Measurements from ENCODE around the gene NUP85. TPM values are rescaled to one million over a fixed set of nuclear protein-coding genes. Genes with fewer than 3 reads are reported as not detected.

The NUP85 gene
- total RNA-seq, 2 experiments from 2014 or later, result 135 TPM

- POLR2A ChIA-PET, result interaction anchor here (0.6 to 4.1 kb wide), 25 partner anchors 10 to 516 kb away, joined by 3 to 112 read pairs (median 5); partner anchors contain the start of genes FDXR, GRB2, MIF4GD and MRPL58
- no peaks in the 10 kb centered on the region for H3K27me3 Mint-ChIP-seq (ENCODE audit: low read depth)
- H3K27ac Mint-ChIP-seq, result peak overlapping the region; percentile 99
- CTCF ChIA-PET, result interaction anchor here (1.1 to 4.4 kb wide), 14 partner anchors 8 to 256 kb away, joined by 3 to 98 read pairs (median 7); partner anchors contain the start of genes MIF4GD, NUP85, SLC25A19 and TSEN54
- H3K9me3 Mint-ChIP-seq (ENCODE audit: insufficient read depth), result no peaks in the 10 kb centered on the region
- DNase-seq, result no peak
- peaks cover 31% of the 10 kb centered on the region for H3K36me3 Mint-ChIP-seq (ENCODE audit: low read depth)
- peaks cover 42% of the 10 kb centered on the region for H3K4me1 Mint-ChIP-seq (ENCODE audit: low read depth)
- H3K4me3 Mint-ChIP-seq, result peak overlapping the region; percentile 95
- peak; percentile 37 for ATAC-seq
Observed at GRCh38 chr17:75260641-75261335, 55.3 kb downstream of the NUP85 start.

- Mint-ChIP-seq H3K27me3 (ENCODE audit: low read depth) (no peaks in the 10 kb centered on the region), H3K9me3 (ENCODE audit: insufficient read depth) (no peaks in the 10 kb centered on the region), H3K4me1 (ENCODE audit: low read depth) (peaks cover 38% of the 10 kb centered on the region), H3K4me3 (peak within 1 kb of the TSS; percentile 95), H3K36me3 (ENCODE audit: low read depth) (peaks cover 37% of the 10 kb centered on the region), H3K27ac (peak within 1 kb of the TSS; percentile 99)
- CTCF ChIA-PET, result interaction anchor here (0.9 to 4.4 kb wide), 19 partner anchors 7 to 492 kb away, joined by 3 to 98 read pairs (median 6); partner anchors contain the start of genes GRB2, MIF4GD, NUP85 and SLC25A19
- POLR2A ChIA-PET, result interaction anchor here (0.7 to 4.1 kb wide), 27 partner anchors 10 to 515 kb away, joined by 3 to 112 read pairs (median 4); partner anchors contain the start of genes FDXR, GRB2, JPT1 and MIF4GD
- DNase-seq (peak; percentile 97), ATAC-seq (peak; percentile 94)
Observed at GRCh38 chr17:75261336-75262111, 56.0 kb downstream of the NUP85 start, which contains the start of the genes GGA3 and MRPS7. TSS of gene GGA3 (minus strand) at chr17:75261606. CDS start at chr17:75261587, 19 bp downstream. TSS of gene MRPS7 (plus strand) at chr17:75261879. CDS start at chr17:75261901, 22 bp downstream.

- Mint-ChIP-seq H3K27ac (peak overlapping the region; percentile 99), H3K27me3 (ENCODE audit: low read depth) (no peaks in the 10 kb centered on the region), H3K9me3 (ENCODE audit: insufficient read depth) (no peaks in the 10 kb centered on the region), H3K36me3 (ENCODE audit: low read depth) (peaks cover 42% of the 10 kb centered on the region), H3K4me1 (ENCODE audit: low read depth) (peaks cover 38% of the 10 kb centered on the region), H3K4me3 (peak overlapping the region; percentile 95)
- no peak for ATAC-seq
- DNase-seq, result no peak
- CTCF ChIA-PET, result interaction anchor here (0.6 to 4.4 kb wide), 17 partner anchors 10 to 491 kb away, joined by 3 to 98 read pairs (median 4); partner anchors contain the start of genes GRB2, MIF4GD, NUP85 and SLC25A19
- POLR2A ChIA-PET, result interaction anchor here (0.7 to 4.1 kb wide), 20 partner anchors 9 to 389 kb away, joined by 3 to 112 read pairs (median 5); partner anchors contain the start of genes FDXR, GRB2, JPT1 and MIF4GD
Observed at GRCh38 chr17:75262112-75262606, 56.7 kb downstream of the NUP85 start.

GRCh38 chr17:75263055-75263454 lies 57.6 kb downstream of the NUP85 start:
- Mint-ChIP-seq H3K4me1 (ENCODE audit: low read depth) (peaks cover 37% of the 10 kb centered on the region), H3K4me3 (peak overlapping the region; percentile 95), H3K27me3 (ENCODE audit: low read depth) (no peaks in the 10 kb centered on the region), H3K36me3 (ENCODE audit: low read depth) (peaks cover 42% of the 10 kb centered on the region), H3K27ac (peak overlapping the region; percentile 99), H3K9me3 (ENCODE audit: insufficient read depth) (no peaks in the 10 kb centered on the region)
- no peak for ATAC-seq
- CTCF ChIA-PET, result interaction anchor here (0.8 to 4.4 kb wide), 10 partner anchors 9 to 490 kb away, joined by 3 to 98 read pairs (median 4); partner anchors contain the start of genes GRB2, MIF4GD and NUP85
- POLR2A ChIA-PET, result interaction anchor here (0.7 to 4.1 kb wide), 8 partner anchors 8 to 251 kb away, joined by 3 to 112 read pairs (median 14); partner anchors contain the start of genes GRB2, MIF4GD, MRPL58 and NUP85
- DNase-seq, result no peak

GRCh38 chr17:75265614-75266315 lies 60.3 kb downstream of the NUP85 start:
- ATAC-seq (no peak), DNase-seq (no peak)
- Mint-ChIP-seq H3K9me3 (ENCODE audit: insufficient read depth) (no peaks in the 10 kb centered on the region), H3K4me1 (ENCODE audit: low read depth) (peaks cover 29% of the 10 kb centered on the region), H3K27ac (no peak overlapping the region), H3K27me3 (ENCODE audit: low read depth) (no peaks in the 10 kb centered on the region), H3K4me3 (no peak overlapping the region), H3K36me3 (ENCODE audit: low read depth) (peaks cover 37% of the 10 kb centered on the region)
- ChIA-PET POLR2A (no interaction called here), CTCF (interaction anchor here (1.9 kb wide), 1 partner anchor 24 kb away, joined by 5 read pairs; the partner anchor contains the start of gene SLC25A19)

GRCh38 chr17:75266316-75267152 lies 61.1 kb downstream of the NUP85 start:
- H3K27ac Mint-ChIP-seq, result no peak overlapping the region
- ATAC-seq (no peak), DNase-seq (no peak)
- H3K4me1 Mint-ChIP-seq (ENCODE audit: low read depth), result peaks cover 27% of the 10 kb centered on the region
- no peaks in the 10 kb centered on the region for H3K9me3 Mint-ChIP-seq (ENCODE audit: insufficient read depth)
- ChIA-PET POLR2A (interaction anchor here (1.4 kb wide), 1 partner anchor 22 kb away, joined by 4 read pairs; the partner anchor contains the start of gene SLC25A19), CTCF (interaction anchor here (1.9 kb wide), 1 partner anchor 23 kb away, joined by 5 read pairs; the partner anchor contains the start of gene SLC25A19)
- peaks cover 34% of the 10 kb centered on the region for H3K36me3 Mint-ChIP-seq (ENCODE audit: low read depth)
- no peaks in the 10 kb centered on the region for H3K27me3 Mint-ChIP-seq (ENCODE audit: low read depth)
- no peak overlapping the region for H3K4me3 Mint-ChIP-seq

GRCh38 chr17:75267153-75267410 lies 61.6 kb downstream of the NUP85 start:
- Mint-ChIP-seq H3K9me3 (ENCODE audit: insufficient read depth) (no peaks in the 10 kb centered on the region), H3K4me1 (ENCODE audit: low read depth) (peaks cover 31% of the 10 kb centered on the region), H3K4me3 (no peak overlapping the region), H3K27me3 (ENCODE audit: low read depth) (no peaks in the 10 kb centered on the region), H3K36me3 (ENCODE audit: low read depth) (peaks cover 35% of the 10 kb centered on the region), H3K27ac (no peak overlapping the region)
- ATAC-seq (no peak), DNase-seq (no peak)
- ChIA-PET CTCF (interaction anchor here (1.9 kb wide), 1 partner anchor 22 kb away, joined by 5 read pairs; the partner anchor contains the start of gene SLC25A19), POLR2A (interaction anchor here (1.4 kb wide), 1 partner anchor 22 kb away, joined by 4 read pairs; the partner anchor contains the start of gene SLC25A19)

- POLR2A ChIA-PET, result interaction anchor here (1.4 kb wide), 1 partner anchor 21 kb away, joined by 4 read pairs; the partner anchor contains the start of gene SLC25A19
- CTCF ChIA-PET, result no interaction called here
- H3K27ac Mint-ChIP-seq, result no peak overlapping the region
Observed at GRCh38 chr17:75267411-75268232, 62.1 kb downstream of the NUP85 start.

GRCh38 chr17:75269844-75270217 lies 64.4 kb downstream of the NUP85 start:
- peak overlapping the region; percentile 83 for H3K4me3 Mint-ChIP-seq
- CTCF ChIA-PET, result interaction anchor here (0.7 to 6.0 kb wide), 13 partner anchors 9 to 159 kb away, joined by 3 to 98 read pairs (median 19); partner anchors contain the start of genes GGA3, GRB2, MRPS7 and SLC25A19
- no peaks in the 10 kb centered on the region for H3K27me3 Mint-ChIP-seq (ENCODE audit: low read depth)
- no peak for ATAC-seq
- peaks cover 36% of the 10 kb centered on the region for H3K4me1 Mint-ChIP-seq (ENCODE audit: low read depth)
- H3K36me3 Mint-ChIP-seq (ENCODE audit: low read depth), result peaks cover 34% of the 10 kb centered on the region
- peak overlapping the region; percentile 93 for H3K27ac Mint-ChIP-seq
- DNase-seq, result no peak
- no peaks in the 10 kb centered on the region for H3K9me3 Mint-ChIP-seq (ENCODE audit: insufficient read depth)
- POLR2A ChIA-PET, result interaction anchor here (1.3 to 6.9 kb wide), 7 partner anchors 9 to 140 kb away, joined by 4 to 112 read pairs (median 14); partner anchors contain the start of genes GGA3, GRB2, JPT1 and MRPS7

More at GRCh38 chr17:75267411-75268232, 62.1 kb downstream of the NUP85 start:
- no peak overlapping the region for H3K4me3 Mint-ChIP-seq
- DNase-seq (no peak), ATAC-seq (no peak)
- H3K9me3 Mint-ChIP-seq (ENCODE audit: insufficient read depth), result no peaks in the 10 kb centered on the region
- peaks cover 30% of the 10 kb centered on the region for H3K4me1 Mint-ChIP-seq (ENCODE audit: low read depth)
- peaks cover 33% of the 10 kb centered on the region for H3K36me3 Mint-ChIP-seq (ENCODE audit: low read depth)
- no peaks in the 10 kb centered on the region for H3K27me3 Mint-ChIP-seq (ENCODE audit: low read depth)
